Caco-2 (cell line): ENCODE results near the gene HS3ST3B1. TPM values are rescaled to one million over a fixed set of nuclear protein-coding genes. Genes with fewer than 3 reads are reported as not detected.

Source experiments
- BruUV-seq: library from RNA; stranded (reverse); fragments of 400-500 nt; replicated peaks from 2 replicates; lab custom pipeline; 2021; lab: Mats Ljungman, UMichigan
- CTCF ChIA-PET: fragments of 300-600 bp; sonication (Branson Sonifier 250); formaldehyde crosslinking; loops from one replicate; lab custom pipeline; 2022; ENCODE audit warnings: antibody characterized with exemption; lab: Charles Lee
- POLR2A ChIA-PET: fragments of 300-600 bp; sonication (Branson Sonifier 250); formaldehyde crosslinking; loops from one replicate; lab custom pipeline; 2022; ENCODE audit warnings: antibody characterized with exemption; lab: Charles Lee
- DNase-seq, 2 experiments: peaks; one replicate each; pipeline versions ENCODE4 v3.0.0 to v3.0.0-alpha.2; 2020 to 2022
- H3K27me3 ChIP-seq: replicated peaks from 2 replicates; pipeline ENCODE4 v1.6.0; 2011; ENCODE audit warnings: low read length; ENCODE audit not compliant: control insufficient read depth, insufficient read depth
- H3K36me3 ChIP-seq: 2 replicates; pipeline ENCODE4 v1.5.1; 2011; ENCODE audit warnings: low read length; ENCODE audit not compliant: control insufficient read depth, insufficient read depth
- H3K4me1 ChIP-seq: fragments of 250-450 bp; sonication (Bioruptor Pico); 2 replicates; pipeline ENCODE4 v1.5.1; 2020; ENCODE audit warnings: mild to moderate bottlenecking
- H3K4me3 ChIP-seq: 2 replicates; pipeline ENCODE4 v1.5.1; 2011; ENCODE audit warnings: low read depth, mild to moderate bottlenecking, control low read depth, low read length
- H3K9me3 ChIP-seq: fragments of 250-450 bp; sonication (Bioruptor Pico); 2 replicates; pipeline ENCODE4 v1.5.1; 2020; ENCODE audit warnings: mild to moderate bottlenecking, moderate library complexity
- H3K27ac Mint-ChIP-seq: one replicate; pipeline ENCODE4 v1.8.0; 2022; ENCODE audit warnings: mixed read lengths; ENCODE audit not compliant: unreplicated experiment
- H3K27me3 Mint-ChIP-seq: one replicate; pipeline ENCODE4 v1.8.0; 2022; ENCODE audit warnings: mixed read lengths; ENCODE audit not compliant: insufficient read depth, unreplicated experiment
- H3K36me3 Mint-ChIP-seq: one replicate; pipeline ENCODE4 v1.8.0; 2022; ENCODE audit warnings: mild to moderate bottlenecking, mixed read lengths; ENCODE audit not compliant: insufficient read depth, unreplicated experiment
- H3K4me1 Mint-ChIP-seq: one replicate; pipeline ENCODE4 v1.8.0; 2022; ENCODE audit warnings: low read depth, mixed read lengths; ENCODE audit not compliant: unreplicated experiment
- H3K4me3 Mint-ChIP-seq: one replicate; pipeline ENCODE4 v1.8.0; 2022; ENCODE audit warnings: mild to moderate bottlenecking, moderate library complexity, mixed read lengths; ENCODE audit not compliant: unreplicated experiment
- H3K9me3 Mint-ChIP-seq: one replicate; pipeline ENCODE4 v1.8.0; 2022; ENCODE audit warnings: mixed read lengths; ENCODE audit not compliant: unreplicated experiment
- CTCF ChIP-seq, 2 experiments: fragments of 200-600 bp in 1 of 2; IDR thresholded peaks; 1 replicate in 1 of 2; 2 replicates in 1 of 2; pipeline versions ENCODE4 v1.5.1 to v1.8.0; 2011 to 2022; ENCODE audit warnings: antibody characterized with exemption in 1 of 2, control low read depth in 1 of 2, inconsistent platforms in 1 of 2, low read depth in 1 of 2, low read length in 1 of 2, mild to moderate bottlenecking in 1 of 2, moderate library complexity in 1 of 2; ENCODE audit not compliant: insufficient read depth in 1 of 2, severe bottlenecking in 1 of 2, unreplicated experiment in 1 of 2
- intact Hi-C: fragments of 100-400 bp; cut with micrococcal nuclease; formaldehyde crosslinking; loops from one replicate; pipeline ENCODE4 v1.10.0; 2022; ENCODE audit not compliant: unreplicated experiment
- total RNA-seq: library from RNA; stranded (reverse); gene quantifications from 2 replicates; pipeline ENCODE4 v1.2.3, GENCODE V29; 2022

Gene HS3ST3B1
- total RNA-seq, 1 experiment from 2014 or later, result 1.9 TPM

DNA sequence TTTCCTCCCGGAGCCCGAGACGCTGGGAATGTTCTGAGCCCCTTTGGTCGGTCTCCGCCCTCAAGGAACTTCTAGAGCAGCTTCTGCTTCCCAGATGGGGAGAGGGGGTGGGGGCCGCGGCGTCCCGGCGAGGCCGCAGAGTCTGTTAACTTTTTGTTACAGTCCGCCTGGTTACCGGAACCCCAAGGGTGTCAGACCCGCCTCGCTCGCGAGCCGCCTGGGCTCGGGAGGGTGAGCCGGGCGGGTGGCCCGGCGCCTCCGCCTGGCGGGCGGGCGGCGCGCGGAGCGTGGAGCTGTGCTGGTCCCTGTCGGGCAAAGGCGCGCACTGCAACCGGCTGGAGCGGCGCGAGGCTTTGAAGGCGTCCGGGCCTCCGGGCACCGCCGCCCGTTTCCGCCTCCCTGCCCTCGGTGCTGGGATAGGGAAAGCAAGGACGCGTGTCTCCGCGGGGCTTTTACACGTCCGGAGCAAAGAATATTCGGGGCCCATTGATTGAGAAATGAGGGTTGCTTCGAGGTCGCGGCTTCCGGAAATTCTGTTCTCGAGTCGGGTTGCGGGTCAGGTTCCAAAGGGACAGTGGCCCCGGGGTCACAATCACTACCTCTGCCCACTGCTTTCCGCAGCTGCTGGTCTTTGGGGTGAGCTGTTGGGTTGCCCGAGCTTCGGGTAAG lies 1.7 kb downstream of the HS3ST3B1 start:
- H3K27me3 Mint-ChIP-seq, result peaks cover 6% of the 10 kb centered on the region
- H3K4me3 Mint-ChIP-seq, result peak overlapping the region; percentile 79
- H3K9me3 Mint-ChIP-seq, result no peaks in the 10 kb centered on the region
- H3K27ac Mint-ChIP-seq, result no peak overlapping the region
- Histone ChIP-seq H3K27me3 (no peaks in the 10 kb centered on the region), H3K4me3 (peak overlapping the region; percentile 57), H3K4me1 (no peaks in the 10 kb centered on the region), H3K9me3 (no peaks in the 10 kb centered on the region), H3K36me3 (no peaks in the 10 kb centered on the region)
- peak; percentile 45 to 50 for TF ChIP-seq CTCF (IDR thresholded peaks at IDR 0.05; ENCODE audit: insufficient read depth in 1 of 2, low read depth in 1 of 2, low read length in 1 of 2, severe bottlenecking in 1 of 2, unreplicated experiment in 1 of 2)
- ChIA-PET CTCF (interaction anchor here (0.6 to 1.7 kb wide), 2 partner anchors 704 to 1821 kb away, joined by 3 to 4 read pairs; no protein-coding TSS in a partner anchor), POLR2A (no interaction called here)
- intact Hi-C loops, result loop anchor here (1.0 to 10.0 kb wide), 2 partner anchors 72 to 705 kb away; no protein-coding TSS in a partner anchor
- BruUV-seq, result no TSS peak
- DNase-seq, result peak; percentile 52 to 75
- no peaks in the 10 kb centered on the region for H3K4me1 Mint-ChIP-seq
- peaks cover 8% of the 10 kb centered on the region for H3K36me3 Mint-ChIP-seq

DNA sequence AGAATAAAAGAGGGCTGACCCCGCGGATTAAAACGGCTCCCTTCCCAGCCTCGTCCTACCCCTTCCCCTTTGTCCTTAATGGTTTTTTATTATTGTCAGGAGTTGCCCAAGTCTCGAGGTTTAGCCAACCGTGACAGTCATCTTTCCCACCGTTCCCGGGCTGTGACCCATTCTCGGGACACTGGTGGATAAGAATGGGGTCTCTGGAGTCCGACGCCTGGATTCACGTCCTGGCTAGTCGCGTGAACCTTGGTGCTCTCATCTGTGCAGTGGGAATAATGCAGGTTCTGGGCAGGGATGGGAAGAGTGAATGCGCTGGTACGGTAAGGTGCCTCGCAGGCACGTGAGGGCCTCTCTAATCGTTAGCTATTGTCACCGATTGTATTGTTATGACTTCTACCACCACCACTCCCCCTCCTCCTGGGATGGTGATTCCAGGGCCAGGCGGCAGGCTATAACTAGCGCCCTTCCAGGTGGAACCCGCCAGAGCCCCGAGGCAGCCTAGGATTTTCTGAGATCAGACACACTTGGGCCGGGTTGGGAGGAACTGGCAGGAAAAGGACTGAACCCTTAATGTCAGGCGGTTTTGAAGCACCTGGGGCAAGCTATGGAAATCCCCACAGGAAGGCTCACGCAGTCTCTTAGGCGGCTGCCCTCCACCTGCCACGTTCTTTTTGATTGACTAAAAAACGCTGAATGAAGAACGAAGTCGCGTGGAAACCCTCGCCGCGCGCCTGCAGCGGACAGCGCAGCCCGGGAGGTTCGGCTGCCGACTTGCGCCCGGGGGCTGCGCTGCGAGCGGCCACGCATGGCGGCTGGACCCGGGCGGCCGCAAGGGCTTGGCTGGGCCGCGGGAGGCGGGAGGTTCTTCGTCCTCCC lies 2.7 kb downstream of the HS3ST3B1 start:
- Histone ChIP-seq H3K9me3 (no peaks in the 10 kb centered on the region), H3K4me3 (no peak overlapping the region; the same call in 1 of the 2 replicates), H3K4me1 (no peaks in the 10 kb centered on the region), H3K36me3 (no peaks in the 10 kb centered on the region), H3K27me3 (no peaks in the 10 kb centered on the region)
- intact Hi-C loops, result loop anchor here (10.0 kb wide), 1 partner anchor 71 kb away; no protein-coding TSS in a partner anchor
- Mint-ChIP-seq H3K27me3 (peaks cover 4% of the 10 kb centered on the region), H3K4me1 (no peaks in the 10 kb centered on the region), H3K27ac (no peak overlapping the region), H3K36me3 (peaks cover 6% of the 10 kb centered on the region), H3K9me3 (no peaks in the 10 kb centered on the region), H3K4me3 (peak overlapping the region; percentile 79)
- ChIA-PET POLR2A (no interaction called here), CTCF (no interaction called here)
- DNase-seq, result no peak
- TF ChIP-seq CTCF (IDR thresholded peaks at IDR 0.05; ENCODE audit: insufficient read depth in 1 of 2, low read depth in 1 of 2, low read length in 1 of 2, severe bottlenecking in 1 of 2, unreplicated experiment in 1 of 2), result no peak
- no TSS peak for BruUV-seq

GRCh38 chr17:14304222-14304772 lies 3.4 kb downstream of the HS3ST3B1 start:
- no peak overlapping the region for H3K4me3 ChIP-seq
- H3K27me3 Mint-ChIP-seq, result no peaks in the 10 kb centered on the region
- H3K36me3 ChIP-seq, result no peaks in the 10 kb centered on the region
- ChIA-PET CTCF (no interaction called here), POLR2A (no interaction called here)
- intact Hi-C loops, result loop anchor here (10.0 kb wide), 1 partner anchor 71 kb away; no protein-coding TSS in a partner anchor
- no peak overlapping the region for H3K27ac Mint-ChIP-seq
- peaks cover 6% of the 10 kb centered on the region for H3K36me3 Mint-ChIP-seq
- no peaks in the 10 kb centered on the region for H3K4me1 ChIP-seq
- no peaks in the 10 kb centered on the region for H3K27me3 ChIP-seq
- no peak for DNase-seq
- no peaks in the 10 kb centered on the region for H3K4me1 Mint-ChIP-seq
- no peak for TF ChIP-seq CTCF (IDR thresholded peaks at IDR 0.05; ENCODE audit: insufficient read depth in 1 of 2, low read depth in 1 of 2, low read length in 1 of 2, severe bottlenecking in 1 of 2, unreplicated experiment in 1 of 2)
- no peak overlapping the region for H3K4me3 Mint-ChIP-seq
- BruUV-seq, result no TSS peak
- no peaks in the 10 kb centered on the region for H3K9me3 ChIP-seq
- H3K9me3 Mint-ChIP-seq, result no peaks in the 10 kb centered on the region
